Rectal smooth muscle tissue (tissue), 1 donor: ENCODE data around the gene TMEM267.
"Not testable (repeated sequence)": the region's sequence is repeated elsewhere in the genome, so short reads cannot be mapped to it uniquely, and the experiment has no call there.

ENCODE experiments used
- H3K27ac ChIP-seq: one replicate; pipeline ENCODE4 v1.7.0; 2013; ENCODE audit warnings: low read depth, low read length, inconsistent platforms
- H3K27me3 ChIP-seq: one replicate; pipeline ENCODE4 v1.7.0; 2013; ENCODE audit warnings: low read length; ENCODE audit not compliant: control insufficient read depth, insufficient read depth
- H3K36me3 ChIP-seq: one replicate; pipeline ENCODE4 v1.7.0; 2013; ENCODE audit warnings: low read length; ENCODE audit not compliant: control insufficient read depth, insufficient read depth
- H3K4me1 ChIP-seq: one replicate; pipeline ENCODE4 v1.7.0; 2013; ENCODE audit warnings: low read length; ENCODE audit not compliant: control insufficient read depth, insufficient read depth
- H3K4me3 ChIP-seq: one replicate; pipeline ENCODE4 v1.7.0; 2013; ENCODE audit warnings: low read length
- H3K9ac ChIP-seq: one replicate; pipeline ENCODE4 v1.7.0; 2013; ENCODE audit warnings: low read length

Gene TMEM267, protein sequence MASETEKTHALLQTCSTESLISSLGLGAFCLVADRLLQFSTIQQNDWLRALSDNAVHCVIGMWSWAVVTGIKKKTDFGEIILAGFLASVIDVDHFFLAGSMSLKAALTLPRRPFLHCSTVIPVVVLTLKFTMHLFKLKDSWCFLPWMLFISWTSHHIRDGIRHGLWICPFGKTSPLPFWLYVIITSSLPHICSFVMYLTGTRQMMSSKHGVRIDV

DNA sequence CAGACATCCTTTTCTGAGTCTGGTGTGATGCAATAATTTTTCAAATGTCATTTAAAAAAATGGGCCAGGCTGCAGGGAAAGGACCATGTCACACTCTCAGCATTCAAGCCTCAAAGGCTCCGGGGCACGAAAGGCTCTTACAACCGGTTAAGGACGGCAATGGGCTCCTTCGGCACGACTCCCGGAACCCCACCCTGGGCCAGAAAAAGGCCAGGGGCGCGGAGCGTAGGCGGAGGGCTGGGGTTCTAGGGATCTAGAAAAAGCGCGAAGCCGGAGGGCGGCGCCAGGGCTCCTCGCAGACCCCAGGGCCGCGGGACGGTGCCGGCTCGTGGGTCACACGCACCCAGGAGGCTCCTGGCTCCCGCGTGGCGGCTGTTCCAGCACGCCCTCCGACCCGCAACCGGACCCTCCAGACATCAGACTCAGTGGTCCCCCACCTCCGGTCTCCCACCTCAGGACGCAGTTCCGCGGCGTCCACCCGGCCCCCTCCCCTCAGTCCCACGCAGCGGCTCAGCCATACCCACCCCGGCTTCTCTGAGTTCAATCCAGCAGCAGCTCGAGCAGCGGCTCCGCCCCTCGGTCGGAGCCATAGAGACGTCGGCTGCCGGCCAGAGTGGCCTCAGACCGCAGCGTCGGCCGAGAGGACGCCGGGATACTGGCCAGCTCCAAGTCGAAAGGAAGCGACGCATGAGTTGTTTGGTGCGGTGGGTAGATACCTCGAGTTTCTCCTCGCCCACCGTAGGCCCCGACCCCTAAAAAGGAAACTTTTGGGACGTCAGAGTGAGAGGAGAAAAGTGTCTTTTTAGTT is at the start of gene TMEM267:
TSS of gene TMEM267 (minus strand) at position 568 of the 808 bp plus-strand sequence. CDS start 29,896 bp downstream, outside the sequence.
- H3K27ac ChIP-seq: peak within 1 kb of the TSS; percentile 97
- no peaks in the 10 kb centered on the region for H3K36me3 ChIP-seq
- H3K9ac ChIP-seq: peak within 1 kb of the TSS; percentile 83
- no peaks in the 10 kb centered on the region for H3K27me3 ChIP-seq
- H3K4me1 ChIP-seq: peaks cover 10% of the 10 kb centered on the region
- peak within 1 kb of the TSS; percentile 78 for H3K4me3 ChIP-seq

DNA sequence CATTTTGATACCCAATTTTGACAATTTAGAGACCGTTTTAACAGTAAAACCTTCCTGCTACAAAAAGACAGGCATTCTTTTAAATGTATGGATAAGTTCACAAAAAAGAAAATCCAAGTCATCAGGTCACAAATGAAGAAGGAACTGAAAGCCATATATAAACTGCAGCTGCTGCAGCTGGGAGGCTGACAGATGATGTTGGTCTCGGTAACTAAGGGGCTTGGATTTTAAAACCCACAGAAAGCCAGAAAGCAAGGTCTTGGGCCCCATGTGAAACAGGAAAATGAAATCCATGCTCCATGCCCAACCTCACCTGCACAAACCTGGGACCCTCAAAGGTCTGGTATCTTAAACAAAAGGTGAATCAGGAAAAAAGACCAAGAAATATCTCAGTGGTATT is 47.0 kb upstream of the TMEM267 start:
- no peak overlapping the region for H3K27ac ChIP-seq
- no peaks in the 10 kb centered on the region for H3K27me3 ChIP-seq
- no peaks in the 10 kb centered on the region for H3K4me1 ChIP-seq
- H3K4me3 ChIP-seq: no peak overlapping the region
- no peak overlapping the region for H3K9ac ChIP-seq
- H3K36me3 ChIP-seq: peaks cover 12% of the 10 kb centered on the region

DNA sequence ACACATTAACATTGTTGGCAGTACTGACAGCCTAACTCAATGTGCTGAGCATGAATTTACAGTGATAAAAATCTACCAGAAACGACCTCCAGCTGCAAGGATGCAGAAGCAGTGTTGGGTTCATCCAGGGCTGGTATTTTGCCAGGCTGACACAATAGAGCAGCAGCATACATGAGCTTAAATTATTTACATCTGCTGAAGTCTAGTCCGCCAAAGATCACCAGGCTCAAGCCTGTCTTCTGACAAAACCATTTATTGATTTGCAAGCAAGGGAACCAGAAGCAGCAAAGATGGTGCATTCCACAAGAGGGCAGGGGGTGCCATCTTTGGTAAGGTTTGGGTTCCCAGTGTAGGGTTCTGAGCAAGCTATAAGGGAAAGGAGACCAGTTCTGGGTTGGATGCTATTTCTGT is 40.0 kb upstream of the TMEM267 start:
- H3K27ac ChIP-seq: no peak overlapping the region
- no peak overlapping the region for H3K9ac ChIP-seq
- peaks cover 12% of the 10 kb centered on the region for H3K36me3 ChIP-seq
- H3K4me3 ChIP-seq: no peak overlapping the region
- no peaks in the 10 kb centered on the region for H3K4me1 ChIP-seq
- H3K27me3 ChIP-seq: no peaks in the 10 kb centered on the region

DNA sequence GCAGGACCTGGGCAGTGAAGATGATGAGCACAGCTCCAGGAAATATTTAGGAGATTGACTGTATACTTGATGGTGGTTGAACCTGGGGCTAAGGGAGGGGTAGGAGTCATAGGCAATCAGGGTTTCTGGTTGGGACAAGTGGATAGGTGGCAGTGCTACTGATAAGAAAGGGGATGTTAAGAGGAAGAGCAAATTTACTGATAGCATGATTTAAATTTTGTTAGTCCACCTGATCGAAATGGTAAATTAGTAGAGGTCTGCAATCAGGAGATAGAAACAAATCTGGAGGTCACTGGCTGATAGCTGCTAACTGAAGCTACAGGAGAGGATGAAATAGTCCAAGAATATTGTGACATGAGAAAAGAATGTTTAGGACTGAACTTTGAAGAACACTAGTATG is 37.0 kb upstream of the TMEM267 start:
- Histone ChIP-seq H3K27ac (no peak overlapping the region), H3K4me3 (no peak overlapping the region), H3K9ac (no peak overlapping the region), H3K36me3 (peaks cover 4% of the 10 kb centered on the region), H3K27me3 (no peaks in the 10 kb centered on the region), H3K4me1 (peaks cover 1% of the 10 kb centered on the region)

DNA sequence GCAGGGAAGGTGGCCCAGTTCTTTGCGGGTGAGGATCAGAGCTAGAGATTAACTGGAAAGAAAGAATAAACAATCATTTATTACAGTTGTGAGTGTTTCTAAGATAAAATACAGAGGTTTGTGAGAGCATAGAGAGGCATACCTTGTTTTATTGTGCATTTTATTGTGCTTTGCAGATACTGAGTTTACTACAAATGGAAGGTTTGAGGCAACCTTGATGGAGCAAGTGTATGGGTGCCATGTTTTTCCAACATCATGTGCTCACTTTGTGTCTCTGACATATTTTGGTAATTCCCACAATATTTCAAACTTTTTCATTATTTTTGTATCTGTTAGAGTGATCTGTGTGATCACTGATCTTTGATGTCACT is 32.0 kb upstream of the TMEM267 start:
- H3K4me1 ChIP-seq: peaks cover 11% of the 10 kb centered on the region
- H3K27ac ChIP-seq: peak overlapping the region; percentile 84

DNA sequence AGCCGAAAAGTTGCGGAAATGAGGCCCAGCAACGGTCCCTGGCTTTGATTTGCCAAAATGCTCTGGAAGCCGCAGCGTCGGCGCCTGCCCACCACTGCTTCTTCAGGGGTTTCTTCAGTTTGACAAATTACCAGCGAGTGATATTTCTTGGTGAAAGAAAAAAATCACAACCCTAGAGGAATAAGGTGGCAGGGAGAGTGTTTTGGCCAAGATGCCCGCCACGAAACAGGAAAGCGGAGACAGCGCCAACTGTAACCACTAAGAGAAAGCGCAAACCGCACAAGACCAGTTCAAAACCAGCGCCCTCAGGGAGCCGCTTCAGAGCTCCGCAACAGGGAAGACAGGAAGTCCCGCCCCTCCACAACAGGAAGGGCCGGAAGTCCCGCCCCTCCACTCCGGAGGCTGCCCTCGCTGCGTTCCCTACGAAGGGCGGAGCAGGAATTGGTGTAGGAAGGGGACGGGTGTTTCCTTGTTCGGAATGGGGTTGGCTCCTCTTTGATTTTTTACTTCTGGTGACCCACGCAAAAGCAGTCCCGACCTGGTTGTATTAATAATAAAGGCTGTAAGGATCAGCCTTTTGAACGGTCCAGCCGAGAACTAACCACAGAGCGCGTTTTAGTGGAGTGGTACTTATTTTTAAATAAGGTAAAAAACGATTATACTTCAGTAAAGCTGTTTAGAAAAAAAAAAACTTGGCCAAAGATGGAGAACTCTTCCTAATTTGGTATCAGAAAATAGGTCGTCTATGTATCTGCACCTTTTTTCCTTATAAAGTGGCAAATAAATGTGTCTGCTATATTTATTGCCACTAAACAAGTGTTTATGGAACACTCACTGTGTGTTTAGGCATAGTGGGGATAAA is 31.4 kb upstream of the TMEM267 start, which contains the start of gene C5orf34:
TSS of gene C5orf34 (minus strand) at position 333 of the 862 bp plus-strand sequence. CDS start 5,809 bp downstream, outside the sequence.
- H3K27me3 ChIP-seq: no peaks in the 10 kb centered on the region
- peak within 1 kb of the TSS; percentile 67 for H3K9ac ChIP-seq
- H3K4me1 ChIP-seq: peaks cover 11% of the 10 kb centered on the region
- peak within 1 kb of the TSS; percentile 70 for H3K4me3 ChIP-seq
- peak within 1 kb of the TSS; percentile 84 for H3K27ac ChIP-seq
- H3K36me3 ChIP-seq: no peaks in the 10 kb centered on the region

More for the DNA sequence above, 32.0 kb upstream of the TMEM267 start:
- H3K9ac ChIP-seq: peak overlapping the region; percentile 45
- H3K27me3 ChIP-seq: no peaks in the 10 kb centered on the region
- peak overlapping the region; percentile 70 for H3K4me3 ChIP-seq
- H3K36me3 ChIP-seq: no peaks in the 10 kb centered on the region

DNA sequence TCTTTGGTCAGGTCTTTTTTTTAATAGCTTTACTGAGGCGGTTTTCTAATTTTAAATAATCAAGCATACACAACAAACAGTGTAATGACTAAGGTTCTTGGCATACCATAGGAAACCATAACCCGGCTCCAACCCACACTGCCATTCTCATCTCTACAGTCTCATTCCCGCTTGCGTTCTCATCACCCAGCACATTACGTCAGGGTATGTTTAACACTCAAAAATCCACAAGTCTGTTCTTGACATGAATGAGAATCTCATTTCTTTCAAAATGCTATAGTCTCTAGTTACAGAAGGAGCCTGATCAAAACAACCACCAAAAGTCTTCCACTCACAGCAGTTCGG is 30.8 kb upstream of the TMEM267 start:
- H3K4me3 ChIP-seq: peak overlapping the region; percentile 70
- peaks cover 11% of the 10 kb centered on the region for H3K4me1 ChIP-seq
- H3K27ac ChIP-seq: peak overlapping the region; percentile 84
- H3K36me3 ChIP-seq: no peaks in the 10 kb centered on the region
- H3K27me3 ChIP-seq: no peaks in the 10 kb centered on the region
- peak overlapping the region; percentile 67 for H3K9ac ChIP-seq

DNA sequence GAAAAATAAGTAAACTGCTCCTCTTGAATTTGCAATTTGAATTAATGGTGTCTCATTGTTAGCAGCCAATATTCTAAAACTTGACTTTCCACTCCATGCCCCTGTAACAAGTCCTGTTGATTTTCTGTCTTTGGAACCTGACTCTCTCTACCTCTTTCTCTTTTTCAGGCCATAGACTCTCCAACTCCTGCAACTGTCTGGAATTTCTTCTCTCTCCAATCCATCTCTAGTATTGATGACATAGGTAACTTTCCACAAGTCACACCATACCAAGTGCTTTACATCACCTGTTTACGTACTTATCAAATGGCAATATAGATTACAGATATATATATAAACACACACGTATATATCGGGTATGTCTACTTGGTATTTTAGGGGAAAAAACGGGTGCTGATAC is 30.4 kb upstream of the TMEM267 start:
- Histone ChIP-seq H3K27me3 (no peaks in the 10 kb centered on the region), H3K36me3 (no peaks in the 10 kb centered on the region), H3K4me1 (peaks cover 11% of the 10 kb centered on the region), H3K9ac (no peak overlapping the region), H3K27ac (no peak overlapping the region), H3K4me3 (peak overlapping the region; percentile 70)

DNA sequence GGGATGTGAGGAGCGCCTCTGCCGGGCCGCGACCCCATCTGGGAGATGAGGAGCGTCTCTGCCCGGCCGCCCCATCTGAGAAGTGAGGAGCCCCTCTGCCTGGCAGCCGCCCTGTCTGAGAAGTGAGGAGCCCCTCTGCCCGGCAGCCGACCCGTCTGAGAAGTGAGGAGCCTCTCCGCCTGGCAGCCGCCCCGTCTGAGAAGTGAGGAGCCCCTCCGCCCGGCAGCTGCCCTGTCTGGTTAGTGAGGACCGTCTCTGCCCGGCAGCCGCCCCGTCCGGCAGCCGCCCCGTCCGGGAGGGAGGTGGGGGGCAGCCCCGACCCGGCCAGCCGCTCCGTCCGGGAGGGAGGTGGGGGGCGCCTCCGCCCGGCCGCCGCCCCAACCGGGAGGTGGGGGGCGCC is 27.4 kb upstream of the TMEM267 start:
- H3K4me3 ChIP-seq, H3K36me3 ChIP-seq, H3K27ac ChIP-seq, H3K27me3 ChIP-seq, H3K9ac ChIP-seq: not testable (repeated sequence)
- peaks cover 11% of the 10 kb centered on the region for H3K4me1 ChIP-seq

DNA sequence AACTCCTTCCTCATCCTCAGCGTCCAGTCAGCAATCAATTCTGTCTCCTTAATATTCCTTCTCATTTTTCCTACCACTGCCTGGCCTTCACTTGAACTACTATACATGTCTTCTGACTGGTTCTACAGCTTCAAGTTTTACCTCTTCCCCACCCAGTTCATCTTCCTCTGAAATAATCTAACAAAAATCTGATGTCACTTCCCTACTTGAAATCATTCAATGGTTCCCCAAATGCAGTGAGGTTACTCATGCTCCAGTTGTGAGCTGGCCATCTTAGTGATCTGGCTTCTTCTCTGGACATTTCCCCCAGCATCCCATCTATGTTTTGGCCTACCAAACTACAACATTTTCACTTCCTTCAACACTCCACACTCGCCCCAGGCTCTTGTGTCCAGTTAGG is 14.9 kb upstream of the TMEM267 start:
- Histone ChIP-seq H3K36me3 (no peaks in the 10 kb centered on the region), H3K27ac (no peak overlapping the region), H3K4me1 (no peaks in the 10 kb centered on the region)

DNA sequence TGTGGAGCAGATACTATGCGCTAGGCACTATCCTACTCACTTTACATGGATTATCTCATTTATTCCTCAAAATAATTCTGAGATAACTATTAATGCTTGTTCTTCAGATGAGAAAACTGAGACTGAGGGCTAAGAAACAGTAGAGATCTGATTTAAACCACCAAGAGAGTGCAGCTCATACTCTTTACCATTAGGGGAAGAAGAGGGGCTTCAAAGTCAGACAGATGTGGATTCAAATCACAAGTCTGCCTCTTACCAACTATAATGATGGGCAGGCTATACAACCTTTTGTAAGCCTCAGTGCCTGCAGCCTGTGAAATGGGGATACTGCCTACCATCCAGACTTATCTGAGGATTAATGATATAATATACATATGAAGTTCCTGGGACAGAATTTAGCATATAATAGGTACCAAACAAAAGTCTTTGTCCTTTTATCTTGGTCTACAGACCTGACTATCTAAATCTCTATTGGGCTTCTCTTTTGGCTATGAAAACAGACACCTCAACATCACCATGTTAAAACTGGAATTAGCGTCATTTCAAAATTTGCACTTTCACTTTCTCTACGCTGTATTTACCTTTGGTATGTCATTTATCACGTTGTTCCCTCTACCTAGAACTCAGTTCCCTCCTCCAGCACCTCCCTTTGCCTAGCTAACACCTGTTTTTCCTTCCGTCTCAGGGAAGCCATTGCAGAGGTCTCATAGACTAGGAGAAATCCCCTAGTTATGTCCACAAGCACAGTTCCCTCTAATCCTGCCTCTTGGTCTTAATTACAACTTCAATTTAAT is 13.8 kb upstream of the TMEM267 start:
- Histone ChIP-seq H3K4me1 (no peaks in the 10 kb centered on the region), H3K27ac (no peak overlapping the region), H3K36me3 (no peaks in the 10 kb centered on the region), H3K27me3 (no peaks in the 10 kb centered on the region), H3K9ac (no peak overlapping the region), H3K4me3 (no peak overlapping the region)

More for the DNA sequence above, 14.9 kb upstream of the TMEM267 start:
- no peak overlapping the region for H3K4me3 ChIP-seq
- H3K27me3 ChIP-seq: no peaks in the 10 kb centered on the region
- H3K9ac ChIP-seq: no peak overlapping the region
